Spinal cord (tissue), 10 donors: ENCODE results near the gene TBPL2. TPM values are rescaled to one million over a fixed set of nuclear protein-coding genes. Genes with fewer than 3 reads are reported as not detected.
A peak's percentile ranks its signal among the peaks of the same experiment; 100 is the strongest.
"Not testable (repeated sequence)": the region's sequence is repeated elsewhere in the genome, so short reads cannot be mapped to it uniquely, and the experiment has no call there.

Experiments
- DNase-seq, 6 donors: peaks; one replicate each; pipeline versions ENCODE4 v3.0.0 to v3.0.0-alpha.2; 2013 to 2015; ENCODE audit warnings: low spot score in 6 of 6, low read depth in 4 of 6
- H3K27ac ChIP-seq: one replicate; pipeline ENCODE4 v1.5.1; 2013; ENCODE audit warnings: low read depth, low read length, control low read depth
- H3K27me3 ChIP-seq: one replicate; pipeline ENCODE4 v1.6.1; 2013; ENCODE audit warnings: low read length; ENCODE audit not compliant: control insufficient read depth, insufficient read depth
- H3K36me3 ChIP-seq: one replicate; pipeline ENCODE4 v1.6.1; 2013; ENCODE audit warnings: low read length; ENCODE audit not compliant: control insufficient read depth, insufficient read depth
- H3K4me1 ChIP-seq: one replicate; pipeline ENCODE4 v1.6.1; 2013; ENCODE audit warnings: low read length; ENCODE audit not compliant: control insufficient read depth, insufficient read depth
- H3K4me3 ChIP-seq: one replicate; pipeline ENCODE4 v1.5.1; 2013; ENCODE audit warnings: low read depth, low read length, control low read depth
- H3K9me3 ChIP-seq: one replicate; pipeline ENCODE4 v1.6.1; 2013; ENCODE audit warnings: low read length; ENCODE audit not compliant: control insufficient read depth, insufficient read depth
- whole genome bisulfite sequencing: methylation state at CpG from one replicate; pipeline ENCODE4 v1.1.5; 2013; ENCODE audit warnings: missing lambda C conversion rate; ENCODE audit not compliant: insufficient coverage; 5-methylcytosine and 5-hydroxymethylcytosine counted together
- long read RNA-seq, 4 donors: transcript quantifications; one replicate each; lab custom pipeline, GENCODE V29; 2026
- polyA plus RNA-seq, 2 donors: library from polyadenylated mRNA; unstranded; fragments of 120-200 nt; gene quantifications; one replicate each; pipeline ENCODE4 v1.2.1, GENCODE V29; 2013; ENCODE audit not compliant: insufficient read length in 2 of 2
- total RNA-seq, 2 donors: library from RNA; depleted of rRNA in 1 of 2; stranded (reverse); fragments of 120-200 nt in 1 of 2; fragments of >200 nt in 1 of 2; gene quantifications; one replicate each; pipeline versions ENCODE4 v1.2.3 to v1.2.4, GENCODE V29; 2013 to 2014
- donor health status: healthy.

Gene TBPL2
- total RNA-seq (not detected), polyA plus RNA-seq (not detected)
- long read RNA-seq, donor 1 = 0 reads
- long read RNA-seq, donor 2 = 0 reads
- long read RNA-seq, donor 3 = 0 reads
- long read RNA-seq, donor 4 = 0 reads

DNA sequence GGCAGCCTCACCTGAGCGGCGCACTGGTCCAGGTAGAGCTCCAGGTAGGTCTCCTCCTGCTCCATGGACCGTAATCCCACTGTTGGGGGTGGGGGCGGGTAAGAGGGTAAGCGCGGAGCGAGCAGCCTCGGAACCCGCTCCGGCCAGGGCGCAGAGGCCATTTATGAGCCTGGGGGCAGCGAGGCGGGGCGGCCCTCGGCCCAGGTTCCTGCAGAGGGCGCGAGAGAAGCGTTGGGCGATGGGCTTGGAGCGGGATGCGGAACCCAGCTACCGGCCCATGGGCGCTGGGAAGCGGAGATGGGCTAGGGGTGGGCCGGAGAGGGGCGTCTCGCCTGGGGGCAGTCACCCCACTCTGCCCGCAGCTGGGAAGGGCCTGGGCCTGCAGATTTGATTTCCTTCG is at the start of gene TBPL2:
TBPL2 (minus strand) TSS at position 232 of the 400 bp plus-strand sequence; CDS start at position 65, 167 bp downstream.
- H3K9me3 ChIP-seq = no peaks in the 10 kb centered on the region
- H3K4me1 ChIP-seq = peaks cover 5% of the 10 kb centered on the region
- no peak for DNase-seq
- H3K27ac ChIP-seq = no peak within 1 kb of the TSS
- no peaks in the 10 kb centered on the region for H3K36me3 ChIP-seq
- no peak within 1 kb of the TSS for H3K4me3 ChIP-seq
- peaks cover 4% of the 10 kb centered on the region for H3K27me3 ChIP-seq
- WGBS = 29% methylated on average over 28 of the region's 29 CpGs

DNA sequence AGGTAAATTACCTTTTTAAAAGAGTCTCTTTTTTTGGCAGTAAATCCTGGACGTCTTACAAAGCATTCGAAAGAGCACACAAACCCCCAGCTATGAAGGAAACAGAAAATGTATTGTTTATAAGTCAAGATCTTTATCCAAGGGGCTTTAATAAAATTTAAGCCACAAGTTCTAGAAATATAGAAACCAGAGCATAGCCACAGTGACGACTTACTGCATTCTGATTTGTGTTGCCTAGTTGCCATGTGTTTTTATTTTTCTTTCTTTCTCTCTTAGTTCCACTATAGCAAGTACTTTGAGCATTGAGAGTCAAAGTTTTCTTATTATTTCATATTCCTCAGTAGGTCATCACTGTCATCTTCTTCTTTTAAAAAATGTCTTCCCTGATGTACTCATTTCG is 47.8 kb upstream of the TBPL2 start:
- no peaks in the 10 kb centered on the region for H3K9me3 ChIP-seq
- no peak for DNase-seq
- no peak overlapping the region for H3K4me3 ChIP-seq
- H3K27me3 ChIP-seq = no peaks in the 10 kb centered on the region
- no peak overlapping the region for H3K27ac ChIP-seq
- no peaks in the 10 kb centered on the region for H3K36me3 ChIP-seq
- no CpG with 5 or more reads among the region's 4 CpGs for WGBS
- H3K4me1 ChIP-seq = no peaks in the 10 kb centered on the region

DNA sequence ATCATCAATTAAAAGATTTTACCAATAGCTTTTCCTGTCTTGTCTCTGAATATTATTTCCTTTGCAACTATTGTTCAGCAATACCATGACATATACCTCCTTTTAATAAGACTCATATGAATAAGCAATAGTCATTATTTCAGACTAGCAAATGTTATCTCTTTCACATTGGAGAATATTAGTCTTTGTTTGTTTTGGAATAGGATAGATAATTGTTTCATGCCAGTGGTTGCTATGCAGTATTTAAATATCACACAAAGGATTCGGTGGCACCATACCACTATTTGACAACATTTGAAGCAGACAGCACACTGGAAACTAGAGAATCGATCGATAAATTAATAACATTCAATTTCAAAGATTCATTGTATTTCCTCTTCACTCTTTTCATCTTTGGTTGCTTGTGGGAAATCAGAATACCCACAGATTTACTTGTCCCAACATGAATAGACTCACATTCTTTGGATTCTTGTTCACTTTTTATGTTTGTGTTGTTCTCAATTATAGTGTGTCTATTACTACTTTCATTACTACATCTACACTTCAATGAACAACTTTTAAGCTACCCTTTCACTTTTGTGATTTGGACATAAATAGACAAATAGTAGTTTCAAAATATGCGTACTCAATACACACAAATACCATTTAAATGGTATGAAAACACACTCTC is 42.7 kb upstream of the TBPL2 start:
- no CpG with 5 or more reads among the region's 4 CpGs for WGBS
- DNase-seq = no peak
- Histone ChIP-seq H3K27me3 (no peaks in the 10 kb centered on the region), H3K4me3 (no peak overlapping the region), H3K36me3 (no peaks in the 10 kb centered on the region), H3K27ac (no peak overlapping the region), H3K9me3 (no peaks in the 10 kb centered on the region), H3K4me1 (no peaks in the 10 kb centered on the region)

DNA sequence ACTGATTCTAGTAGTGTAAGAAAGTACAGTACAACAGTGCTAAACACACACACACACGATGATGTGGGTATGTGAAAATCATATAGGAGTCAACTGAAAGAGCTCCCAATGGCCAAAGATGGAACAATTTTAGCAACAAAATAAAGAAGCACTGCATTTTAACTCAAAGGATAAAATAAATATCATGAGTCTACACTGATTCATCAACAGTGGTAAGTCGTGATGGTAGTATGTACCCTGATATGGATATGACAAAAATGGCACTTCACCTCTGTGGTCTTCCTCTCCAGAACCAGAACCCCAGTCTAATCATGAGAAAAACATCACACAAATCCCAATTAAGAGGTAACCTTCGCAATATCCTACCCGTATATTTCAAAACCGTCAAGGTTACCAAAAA is 41.4 kb upstream of the TBPL2 start:
- no CpG with 5 or more reads among the region's 5 CpGs for WGBS
- Histone ChIP-seq H3K27me3 (no peaks in the 10 kb centered on the region), H3K4me3 (no peak overlapping the region), H3K9me3 (no peaks in the 10 kb centered on the region), H3K36me3 (no peaks in the 10 kb centered on the region), H3K4me1 (no peaks in the 10 kb centered on the region), H3K27ac (no peak overlapping the region)
- DNase-seq = no peak

DNA sequence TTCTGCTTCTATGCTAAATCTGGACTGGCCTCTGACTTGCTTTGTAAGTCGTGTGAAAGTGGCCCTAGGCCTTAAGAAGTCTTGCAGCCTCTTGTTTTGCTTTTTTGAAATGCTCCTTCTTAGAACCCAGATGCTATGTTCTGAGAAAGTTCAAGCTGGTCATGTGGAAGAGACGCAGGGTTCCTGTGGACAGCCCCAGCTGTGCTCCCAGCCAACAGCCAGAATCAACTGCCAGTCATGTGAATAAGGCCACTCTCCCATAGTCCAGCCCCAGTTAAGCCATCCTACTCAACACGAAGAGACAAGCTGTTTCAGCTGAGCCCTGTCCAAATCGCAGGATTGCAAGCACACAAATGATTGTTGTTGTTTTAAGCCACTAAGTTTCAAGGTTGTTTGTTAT is 37.3 kb upstream of the TBPL2 start:
- WGBS = 66% methylated on average over 2 of the region's 4 CpGs
- DNase-seq = peak in 1 of 6 donors; percentile 20
- no peak overlapping the region for H3K27ac ChIP-seq

DNA sequence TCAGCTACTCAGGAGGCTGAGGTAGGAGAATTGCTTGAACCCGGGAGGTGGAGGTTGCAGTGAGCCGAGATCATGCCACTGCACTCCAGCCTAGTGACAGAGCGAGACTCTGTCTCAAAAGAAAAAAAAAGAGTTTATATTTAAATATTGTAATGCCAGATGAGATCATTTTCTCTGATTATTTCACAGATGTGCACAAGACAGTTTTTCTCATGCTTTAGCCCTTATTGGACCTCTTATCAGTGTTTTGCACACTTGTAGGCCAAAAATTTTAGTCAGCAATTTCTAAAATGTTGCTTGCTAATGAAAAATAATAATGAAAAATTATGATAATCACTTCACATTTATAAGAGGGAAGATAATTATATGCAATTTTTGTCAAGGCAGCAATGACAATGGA is 36.0 kb upstream of the TBPL2 start:
- 100% methylated on average over 1 of the region's 3 CpGs for WGBS
- H3K27me3 ChIP-seq, H3K4me3 ChIP-seq, H3K36me3 ChIP-seq, H3K4me1 ChIP-seq, H3K9me3 ChIP-seq, H3K27ac ChIP-seq, DNase-seq: not testable (repeated sequence)

More for the DNA sequence above, 37.3 kb upstream of the TBPL2 start:
- no peaks in the 10 kb centered on the region for H3K36me3 ChIP-seq
- H3K9me3 ChIP-seq = no peaks in the 10 kb centered on the region
- H3K27me3 ChIP-seq = no peaks in the 10 kb centered on the region
- no peak overlapping the region for H3K4me3 ChIP-seq
- H3K4me1 ChIP-seq = no peaks in the 10 kb centered on the region

DNA sequence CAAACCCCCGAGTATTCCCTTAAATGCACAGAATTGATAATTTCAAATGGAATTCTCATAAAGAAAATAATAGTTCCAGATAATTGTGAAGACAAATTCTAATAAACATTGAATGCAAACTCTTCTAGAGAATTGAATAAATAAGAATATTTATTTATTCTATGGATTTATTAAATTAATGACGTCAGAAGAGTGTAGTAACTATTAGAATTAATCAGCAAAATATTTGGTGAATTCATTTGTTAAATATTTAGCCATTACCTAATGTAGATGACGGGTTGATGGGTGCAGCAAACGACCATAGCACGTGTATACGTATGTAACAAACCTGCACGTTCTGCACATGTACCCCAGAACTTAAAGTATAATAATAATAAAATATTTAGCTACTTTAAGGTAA is 33.4 kb upstream of the TBPL2 start:
- H3K9me3 ChIP-seq = no peaks in the 10 kb centered on the region
- no peak overlapping the region for H3K4me3 ChIP-seq
- no peaks in the 10 kb centered on the region for H3K4me1 ChIP-seq
- H3K27me3 ChIP-seq = no peaks in the 10 kb centered on the region
- H3K27ac ChIP-seq = no peak overlapping the region
- no peaks in the 10 kb centered on the region for H3K36me3 ChIP-seq
- DNase-seq = no peak
- WGBS = no CpG with 5 or more reads among the region's 7 CpGs

DNA sequence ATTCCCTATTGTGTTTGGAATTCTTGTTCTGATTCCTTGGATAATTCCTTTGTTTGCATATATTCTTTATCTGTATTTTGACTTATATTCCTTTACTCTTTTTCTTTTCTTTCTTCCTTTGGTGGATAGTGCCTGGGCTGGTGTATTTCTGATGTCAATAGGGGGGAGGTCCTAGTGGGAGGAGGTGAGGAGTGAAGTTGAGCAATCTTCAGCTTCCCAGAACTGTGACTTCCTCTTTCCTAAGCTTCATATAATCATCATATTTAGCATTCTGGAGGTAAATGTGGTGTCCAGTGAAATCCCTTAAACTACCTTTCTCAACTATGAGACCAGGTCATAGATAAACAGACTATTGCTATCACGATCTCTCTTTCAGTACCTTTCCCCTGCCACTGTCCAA is 29.6 kb upstream of the TBPL2 start:
- no peak for DNase-seq
- H3K36me3 ChIP-seq = no peaks in the 10 kb centered on the region
- no peak overlapping the region for H3K4me3 ChIP-seq
- H3K27me3 ChIP-seq = no peaks in the 10 kb centered on the region
- H3K9me3 ChIP-seq = peaks cover 7% of the 10 kb centered on the region
- WGBS = 87% methylated on average over 1 of the region's 1 CpG
- H3K27ac ChIP-seq = no peak overlapping the region
- no peaks in the 10 kb centered on the region for H3K4me1 ChIP-seq

DNA sequence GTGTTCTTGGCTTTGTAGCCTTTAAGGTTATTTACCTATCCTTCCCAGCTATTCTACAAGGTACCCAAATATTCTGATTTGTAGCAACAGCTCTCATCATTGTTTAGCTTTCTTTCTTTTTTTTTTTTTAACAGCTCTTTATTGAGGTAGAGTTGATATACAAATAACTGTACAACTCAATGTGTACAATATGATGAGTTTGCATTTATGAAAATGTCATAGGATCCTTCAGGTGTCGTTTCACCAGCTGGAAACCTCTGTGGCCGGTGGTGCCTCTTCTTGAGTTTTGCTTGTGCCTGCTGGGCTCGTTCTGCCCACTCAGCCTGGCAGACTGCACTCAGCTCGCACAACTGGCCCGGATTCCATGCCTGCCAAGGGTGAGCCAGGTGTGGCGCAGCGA is 26.9 kb upstream of the TBPL2 start:
- H3K36me3 ChIP-seq = no peaks in the 10 kb centered on the region
- WGBS = 88% methylated on average over 7 of the region's 7 CpGs

DNA sequence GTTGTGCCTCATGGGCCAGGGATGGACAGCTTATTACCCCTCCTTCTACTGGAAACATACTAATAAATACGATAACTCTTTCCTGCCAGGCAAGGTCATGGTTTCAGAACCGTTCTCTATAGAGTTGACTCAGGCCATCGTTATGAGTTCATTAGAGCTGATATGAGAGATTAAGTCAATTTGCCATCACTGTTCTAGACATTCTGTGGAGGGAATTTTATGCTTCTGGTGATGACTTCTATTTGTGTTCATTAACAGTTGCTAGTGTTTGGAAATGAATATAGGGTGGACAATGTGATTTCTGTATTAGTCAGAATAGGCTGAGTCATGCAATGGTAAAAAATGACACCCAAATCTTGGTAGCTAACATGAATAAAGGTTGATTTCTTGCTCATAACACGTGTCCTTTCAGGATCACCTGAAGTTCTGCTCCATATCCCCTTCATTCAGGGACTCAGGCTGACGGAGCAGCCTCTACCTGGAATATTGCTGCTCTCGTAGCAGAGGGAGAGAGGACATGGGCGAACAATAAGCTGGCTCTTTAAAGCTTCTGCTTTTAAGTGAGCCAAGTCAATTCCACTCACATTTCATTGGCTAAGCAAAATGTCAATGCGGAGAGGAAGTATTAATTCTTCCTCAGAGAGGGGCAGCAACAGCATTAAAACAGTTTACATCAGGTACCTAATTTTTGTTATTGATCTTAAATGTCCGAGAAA is 18.5 kb upstream of the TBPL2 start:
- H3K9me3 ChIP-seq = no peaks in the 10 kb centered on the region
- 86% methylated on average over 3 of the region's 9 CpGs for WGBS
- H3K27me3 ChIP-seq = no peaks in the 10 kb centered on the region
- DNase-seq = peak in 1 of 6 donors; percentile 31
- H3K4me1 ChIP-seq = peaks cover 8% of the 10 kb centered on the region
- no peak overlapping the region for H3K4me3 ChIP-seq
- H3K36me3 ChIP-seq = no peaks in the 10 kb centered on the region
- H3K27ac ChIP-seq = no peak overlapping the region

More for the DNA sequence above, 26.9 kb upstream of the TBPL2 start:
- no peaks in the 10 kb centered on the region for H3K27me3 ChIP-seq
- no peaks in the 10 kb centered on the region for H3K4me1 ChIP-seq
- H3K4me3 ChIP-seq = no peak overlapping the region
- DNase-seq = no peak
- peaks cover 7% of the 10 kb centered on the region for H3K9me3 ChIP-seq
- no peak overlapping the region for H3K27ac ChIP-seq
